Hepatocyte (in vitro differentiated cells): ENCODE measurements around the gene USP19. TPM values are rescaled to one million over a fixed set of nuclear protein-coding genes. Genes with fewer than 3 reads are reported as not detected.
A peak's percentile ranks its signal among the peaks of the same experiment; 100 is the strongest.

Experiments
- DNase-seq: peaks from one replicate; pipeline ENCODE4 v3.0.0-alpha.2; 2016; ENCODE audit warnings: low spot score
- H2AFZ ChIP-seq: fragments of 200-600 bp; sonication (generic); 2 replicates; pipeline ENCODE4 v1.6.0; 2016; ENCODE audit warnings: antibody characterized with exemption, mild to moderate bottlenecking
- H3K27ac ChIP-seq: fragments of 200-600 bp; sonication (generic); 2 replicates; pipeline ENCODE4 v1.5.1; 2016; ENCODE audit warnings: mild to moderate bottlenecking
- H3K27me3 ChIP-seq: fragments of 200-600 bp; sonication (generic); 2 replicates; pipeline ENCODE4 v1.6.1; 2016
- H3K36me3 ChIP-seq: fragments of 200-600 bp; sonication (generic); replicated peaks from 2 replicates; pipeline ENCODE4 v1.5.1; 2016; ENCODE audit warnings: low read depth; ENCODE audit not compliant: insufficient read depth
- H3K4me1 ChIP-seq: fragments of 200-600 bp; sonication (generic); 2 replicates; pipeline ENCODE4 v1.5.1; 2016; ENCODE audit warnings: mild to moderate bottlenecking, moderate library complexity; ENCODE audit not compliant: insufficient read depth
- H3K4me2 ChIP-seq: fragments of 200-600 bp; sonication (generic); 2 replicates; pipeline ENCODE4 v1.6.0; 2016
- H3K4me3 ChIP-seq: fragments of 200-600 bp; sonication (generic); 2 replicates; pipeline ENCODE4 v1.5.1; 2016; ENCODE audit warnings: mild to moderate bottlenecking
- H3K79me2 ChIP-seq: fragments of 200-600 bp; sonication (generic); 2 replicates; pipeline ENCODE4 v1.6.0; 2017; ENCODE audit warnings: mild to moderate bottlenecking
- H3K9me2 ChIP-seq: fragments of 200-600 bp; sonication (generic); replicated peaks from 2 replicates; pipeline ENCODE4 v1.6.0; 2017; ENCODE audit warnings: mild to moderate bottlenecking; ENCODE audit not compliant: insufficient read depth
- H3K9me3 ChIP-seq: fragments of 200-600 bp; sonication (generic); 2 replicates; pipeline ENCODE4 v1.5.1; 2016; ENCODE audit warnings: low read depth, mild to moderate bottlenecking
- H4K20me1 ChIP-seq: fragments of 200-600 bp; sonication (generic); 2 replicates; pipeline ENCODE4 v1.6.0; 2016; ENCODE audit warnings: mild to moderate bottlenecking; ENCODE audit not compliant: insufficient read depth, poor library complexity, severe bottlenecking
- CTCF ChIP-seq: fragments of 200-600 bp; sonication (generic); IDR thresholded peaks from 2 replicates; pipeline ENCODE4 v1.5.1; 2016; ENCODE audit warnings: antibody characterized with exemption, mild to moderate bottlenecking; ENCODE audit not compliant: poor library complexity
- EZH2 ChIP-seq: fragments of 200-600 bp; sonication (generic); IDR thresholded peaks from 2 replicates; pipeline ENCODE4 v1.6.1; 2016; ENCODE audit warnings: antibody characterized with exemption, mild to moderate bottlenecking, borderline replicate concordance
- EZH2phosphoT487 ChIP-seq: fragments of 200-600 bp; sonication (generic); IDR thresholded peaks from one replicate; pipeline ENCODE4 v1.6.1; 2018; ENCODE audit warnings: antibody characterized with exemption, mild to moderate bottlenecking, low read depth, moderate library complexity; ENCODE audit not compliant: unreplicated experiment, severe bottlenecking
- WGBS: methylation state at CpG from one replicate; pipeline ENCODE4 v1.1.6; 2016; ENCODE audit warnings: low lambda C conversion rate; ENCODE audit errors: missing lambda C conversion rate; 5-methylcytosine and 5-hydroxymethylcytosine counted together
- polyA plus RNA-seq: library from polyadenylated mRNA; unstranded; fragments of >200 nt; fragmentation: Nextera tagmentation; extraction: Ambion mirVana; gene quantifications from 2 replicates; pipeline ENCODE4 v1.2.1, GENCODE V29; 2016
- total RNA-seq: library from RNA; depleted of rRNA; stranded (reverse); fragments of >200 nt; gene quantifications from 2 replicates; pipeline ENCODE4 v1.2.3, GENCODE V29; 2014

Gene USP19
- 44.2 and 44.6 TPM in 2 replicates for total RNA-seq
- polyA plus RNA-seq, result 31.4 and 32.7 TPM in 2 replicates

GRCh38 chr3:49120438-49121131 lies at the start of gene USP19:
USP19 (minus strand) TSS chr3:49120823; CDS start chr3:49119145, 1,678 bp downstream.
- Histone ChIP-seq H3K9me3 (no peaks in the 10 kb centered on the region), H3K79me2 (peaks cover 20% of the 10 kb centered on the region), H3K9me2 (no peaks in the 10 kb centered on the region), H3K36me3 (no peaks in the 10 kb centered on the region), H3K4me2 (peak within 1 kb of the TSS; percentile 91), H3K4me1 (peaks cover 9% of the 10 kb centered on the region), H3K4me3 (peak within 1 kb of the TSS; percentile 78), H2AFZ (peak within 1 kb of the TSS; percentile 69), H4K20me1 (no peaks in the 10 kb centered on the region), H3K27me3 (no peaks in the 10 kb centered on the region), H3K27ac (peak within 1 kb of the TSS; percentile 90)
- peak; percentile 96 for DNase-seq
- 2% methylated on average over 45 of the region's 70 CpGs for WGBS
- no peak for TF ChIP-seq EZH2phosphoT487
- TF ChIP-seq CTCF, result no peak
- TF ChIP-seq EZH2, result no peak

DNA sequence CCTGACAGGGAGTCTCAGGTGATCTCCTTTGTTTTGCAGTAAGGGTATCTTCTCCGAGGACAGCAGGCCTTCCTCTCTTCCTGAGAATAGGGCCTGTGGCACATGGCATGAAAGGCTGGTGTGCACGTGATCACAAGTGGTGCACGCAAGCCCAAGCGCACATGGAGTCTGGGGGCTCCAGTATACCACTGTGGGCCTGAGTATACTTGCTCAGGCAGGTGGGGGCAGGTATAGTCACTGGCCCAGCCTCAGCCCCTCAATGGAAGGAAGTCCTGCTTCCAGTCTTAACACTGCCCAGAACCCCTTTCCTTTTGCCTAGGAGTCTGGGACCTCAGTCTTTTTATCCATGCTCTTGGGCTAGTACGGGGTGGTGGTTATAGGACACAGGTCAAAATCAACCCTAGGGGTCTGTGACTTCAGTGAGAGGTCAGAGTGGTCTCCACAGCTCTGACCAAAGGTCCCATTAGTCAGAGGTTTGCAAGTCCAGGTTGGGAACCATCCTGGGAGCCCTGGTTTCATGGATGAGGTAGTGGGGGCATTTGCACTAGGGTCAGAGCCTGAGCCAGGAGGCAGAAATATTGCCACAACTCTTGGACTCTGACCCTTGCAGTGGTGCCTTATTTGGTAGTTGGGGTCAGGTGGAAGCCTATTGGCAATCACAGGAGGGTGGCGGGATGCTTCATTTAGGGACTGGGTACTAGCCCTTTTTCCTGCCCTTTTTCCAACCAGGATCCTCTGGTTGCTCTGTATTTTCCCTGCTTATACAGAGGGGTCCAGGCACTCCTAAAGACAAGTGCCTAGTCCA lies 46.3 kb upstream of the USP19 start:
- Histone ChIP-seq H3K4me3 (peak overlapping the region; percentile 88), H3K27ac (peak overlapping the region; percentile 67), H3K4me1 (peaks cover 25% of the 10 kb centered on the region), H3K79me2 (peaks cover 36% of the 10 kb centered on the region), H3K27me3 (no peaks in the 10 kb centered on the region), H3K36me3 (no peaks in the 10 kb centered on the region), H3K9me3 (no peaks in the 10 kb centered on the region), H2AFZ (peak overlapping the region; percentile 98), H3K4me2 (peak overlapping the region; percentile 98), H3K9me2 (no peaks in the 10 kb centered on the region), H4K20me1 (no peaks in the 10 kb centered on the region)
- 95% methylated on average over 6 of the region's 6 CpGs for WGBS
- no peak for TF ChIP-seq EZH2phosphoT487
- no peak for TF ChIP-seq EZH2
- no peak for TF ChIP-seq CTCF
- no peak for DNase-seq

DNA sequence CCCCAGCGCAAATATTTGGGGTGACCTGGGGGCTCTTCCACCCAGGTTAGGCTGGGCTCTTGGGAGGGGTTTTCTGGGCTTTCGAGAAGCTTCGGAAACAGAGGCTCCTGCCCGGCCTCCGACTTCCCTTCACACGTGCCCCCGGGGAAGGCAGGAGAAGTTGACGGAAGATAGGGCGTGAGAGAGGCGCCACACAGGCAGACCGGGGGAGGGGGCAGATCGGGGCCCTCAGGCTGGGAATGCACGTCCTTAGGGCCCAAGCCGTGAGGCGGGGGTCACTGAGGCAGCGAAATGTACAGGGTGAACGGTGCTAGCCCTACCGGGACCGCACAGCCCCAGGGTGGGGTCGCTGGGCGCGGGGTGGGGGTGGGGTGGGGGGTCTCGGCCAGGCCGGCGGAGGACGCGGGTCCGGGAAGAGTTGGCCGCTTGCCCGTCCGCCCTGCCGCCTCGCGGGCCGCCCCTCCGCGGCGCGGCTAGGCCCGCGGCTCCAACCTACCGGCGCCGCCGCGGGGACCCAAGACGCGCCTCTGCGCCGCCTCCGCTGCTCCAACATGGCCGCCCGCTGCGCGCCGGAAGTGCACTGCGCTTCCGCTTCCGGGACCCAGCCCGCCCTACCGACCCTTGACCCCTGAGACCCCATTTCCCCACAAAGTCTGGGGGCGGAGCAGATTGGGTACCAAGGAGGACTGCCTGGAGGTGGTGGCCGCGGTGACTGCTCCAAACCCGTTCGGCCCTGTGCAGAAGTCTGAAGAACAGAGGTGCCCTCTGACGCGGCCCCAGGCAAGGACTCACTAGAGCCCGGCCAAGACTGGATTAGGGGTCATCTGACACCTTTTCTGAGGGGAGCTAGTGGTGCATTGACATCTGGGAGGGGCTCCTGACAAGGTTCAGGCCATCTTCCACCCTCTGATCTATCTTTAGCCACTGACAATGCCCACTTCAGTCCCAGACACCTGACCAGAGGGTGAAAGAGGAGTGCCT lies 45.4 kb upstream of the USP19 start, which contains the start of gene CCDC71:
Gene CCDC71 (minus strand): TSS at position 561 of the 981 bp plus-strand sequence. CDS start 2,123 bp downstream, outside the sequence.
- Histone ChIP-seq H3K9me2 (no peaks in the 10 kb centered on the region), H3K79me2 (peaks cover 31% of the 10 kb centered on the region), H3K4me3 (peak within 1 kb of the TSS; percentile 88), H3K36me3 (no peaks in the 10 kb centered on the region), H3K27ac (peak within 1 kb of the TSS; percentile 67), H3K9me3 (no peaks in the 10 kb centered on the region), H2AFZ (peak within 1 kb of the TSS; percentile 98), H3K4me1 (peaks cover 25% of the 10 kb centered on the region), H4K20me1 (no peaks in the 10 kb centered on the region), H3K27me3 (no peaks in the 10 kb centered on the region), H3K4me2 (peak within 1 kb of the TSS; percentile 98)
- peak; percentile 89 for DNase-seq
- TF ChIP-seq EZH2phosphoT487 (no peak), CTCF (no peak)
- WGBS, result 9% methylated on average over 33 of the region's 69 CpGs
